Lower lobe of right lung (tissue), 2 donors: ENCODE measurements around the gene NRP2. TPM values are rescaled to one million over a fixed set of nuclear protein-coding genes. Genes with fewer than 3 reads are reported as not detected.

ENCODE experiments used
- ATAC-seq, 2 donors: fragments of 200-7000 bp; cut with Tn5 transposase; one replicate each; pipeline ENCODE4 v1.9.1; 2020 to 2022; ENCODE audit warnings: mild to moderate bottlenecking in 2 of 2, moderate library complexity in 2 of 2
- DNase-seq: peaks from one replicate; pipeline ENCODE4 v3.0.0-alpha.2; 2020
- H3K27ac ChIP-seq: fragments of 200-600 bp; one replicate; pipeline ENCODE4 v1.8.0; 2022
- H3K27me3 ChIP-seq: fragments of 200-600 bp; one replicate; pipeline ENCODE4 v1.8.0; 2022; ENCODE audit warnings: low read depth
- H3K36me3 ChIP-seq: fragments of 200-600 bp; one replicate; pipeline ENCODE4 v1.8.0; 2022; ENCODE audit warnings: mild to moderate bottlenecking
- H3K4me1 ChIP-seq: fragments of 200-600 bp; one replicate; pipeline ENCODE4 v1.8.0; 2022
- H3K4me3 ChIP-seq: fragments of 200-600 bp; one replicate; pipeline ENCODE4 v1.8.0; 2022; ENCODE audit warnings: mild to moderate bottlenecking
- H3K9me3 ChIP-seq: fragments of 200-600 bp; one replicate; pipeline ENCODE4 v1.8.0; 2022
- intact Hi-C: fragments of 100-400 bp; cut with DNase I; formaldehyde crosslinking; loops from one replicate; pipeline ENCODE4 v1.11.0; 2022
- total RNA-seq: library from RNA; stranded (reverse); fragmentation: NEBNext Ultra II Directional; extraction: Animal tissue kit (Norgen Biotek cat#: 25700); gene quantifications from one replicate; pipeline ENCODE4 v1.2.1, GENCODE V29; 2021
- TF ChIP-seq, protein P1 (sequence below): fragments of 200-600 bp; IDR thresholded peaks from one replicate; pipeline ENCODE4 v1.8.0; 2022; ENCODE audit warnings: antibody characterized with exemption, mild to moderate bottlenecking
- donor health status: DM: no; HTN: yes; CAD: no; lungs with severe emphysema.

The NRP2 gene
- total RNA-seq, 1 donor from 2014 or later, result 67.5 TPM

DNA sequence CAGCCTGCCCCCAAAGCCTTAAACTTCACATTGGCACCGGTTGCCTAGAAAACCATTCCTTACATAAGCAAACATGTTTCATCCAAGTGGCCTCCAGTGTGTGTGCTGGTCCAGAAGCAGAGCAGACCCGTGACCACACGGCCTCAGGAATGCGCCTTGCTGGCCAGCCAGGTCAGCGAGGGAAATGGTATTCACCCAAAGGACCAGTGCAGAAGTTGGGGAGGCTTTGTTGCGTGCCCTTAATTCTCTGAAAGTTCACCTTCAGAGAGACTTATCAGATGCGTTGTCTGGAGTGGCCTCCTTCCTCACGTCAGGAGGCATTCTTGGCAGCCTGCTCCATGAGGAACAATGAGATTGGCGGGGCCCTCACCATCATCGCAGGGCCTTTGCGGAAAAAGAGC, 25.9 kb downstream of the NRP2 start:
- no peaks in the 10 kb centered on the region for H3K36me3 ChIP-seq
- intact Hi-C loops, result no loop called here
- TF ChIP-seq, protein P1, sequence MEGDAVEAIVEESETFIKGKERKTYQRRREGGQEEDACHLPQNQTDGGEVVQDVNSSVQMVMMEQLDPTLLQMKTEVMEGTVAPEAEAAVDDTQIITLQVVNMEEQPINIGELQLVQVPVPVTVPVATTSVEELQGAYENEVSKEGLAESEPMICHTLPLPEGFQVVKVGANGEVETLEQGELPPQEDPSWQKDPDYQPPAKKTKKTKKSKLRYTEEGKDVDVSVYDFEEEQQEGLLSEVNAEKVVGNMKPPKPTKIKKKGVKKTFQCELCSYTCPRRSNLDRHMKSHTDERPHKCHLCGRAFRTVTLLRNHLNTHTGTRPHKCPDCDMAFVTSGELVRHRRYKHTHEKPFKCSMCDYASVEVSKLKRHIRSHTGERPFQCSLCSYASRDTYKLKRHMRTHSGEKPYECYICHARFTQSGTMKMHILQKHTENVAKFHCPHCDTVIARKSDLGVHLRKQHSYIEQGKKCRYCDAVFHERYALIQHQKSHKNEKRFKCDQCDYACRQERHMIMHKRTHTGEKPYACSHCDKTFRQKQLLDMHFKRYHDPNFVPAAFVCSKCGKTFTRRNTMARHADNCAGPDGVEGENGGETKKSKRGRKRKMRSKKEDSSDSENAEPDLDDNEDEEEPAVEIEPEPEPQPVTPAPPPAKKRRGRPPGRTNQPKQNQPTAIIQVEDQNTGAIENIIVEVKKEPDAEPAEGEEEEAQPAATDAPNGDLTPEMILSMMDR, result no peak
- H3K9me3 ChIP-seq, result no peaks in the 10 kb centered on the region
- peaks cover 57% of the 10 kb centered on the region for H3K4me1 ChIP-seq
- H3K27ac ChIP-seq, result peak overlapping the region; percentile 73
- no peak overlapping the region for H3K4me3 ChIP-seq
- ATAC-seq (peak; percentile 26 to 44), DNase-seq (no peak)
- H3K27me3 ChIP-seq, result no peaks in the 10 kb centered on the region

DNA sequence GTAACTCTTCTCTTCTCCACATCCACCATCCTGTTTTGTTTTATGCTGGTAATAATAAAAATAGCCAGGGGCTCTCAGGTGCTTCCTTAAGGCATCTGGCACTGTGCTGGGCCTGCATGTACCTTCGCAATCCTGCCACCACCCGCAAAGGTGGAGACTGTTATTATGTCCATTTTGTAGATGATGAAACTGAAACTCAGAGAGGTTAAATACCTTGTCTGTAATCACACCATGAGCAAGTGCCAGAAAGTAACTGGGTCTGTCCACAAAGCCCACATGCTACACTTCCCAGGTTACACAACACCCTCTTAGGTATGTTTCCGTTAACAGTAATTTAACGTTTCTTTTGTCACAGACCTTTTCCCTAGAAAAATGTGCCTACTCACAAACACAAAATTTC, 27.0 kb downstream of the NRP2 start:
- intact Hi-C loops, result no loop called here
- H3K4me1 ChIP-seq, result peaks cover 60% of the 10 kb centered on the region

DNA sequence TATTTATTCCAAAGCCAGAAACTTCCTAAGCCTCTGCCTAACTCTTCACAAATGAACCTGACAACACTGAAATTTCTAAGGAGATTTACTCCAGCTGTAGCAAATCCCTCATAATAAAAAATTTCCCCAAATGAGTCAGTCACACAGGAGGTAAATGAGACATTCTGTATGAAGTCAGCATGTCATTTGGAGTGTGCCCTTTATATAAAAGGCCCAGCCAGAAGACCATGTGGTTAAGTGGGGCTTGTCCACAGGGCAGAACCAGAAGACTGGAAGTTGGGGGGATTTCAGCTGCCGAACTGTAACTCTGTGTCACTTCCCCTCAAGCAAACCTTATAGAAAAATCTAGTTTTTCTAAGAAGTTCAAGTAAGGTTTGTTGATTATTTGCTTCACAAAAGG, 30.2 kb downstream of the NRP2 start:
- Histone ChIP-seq H3K36me3 (peaks cover 9% of the 10 kb centered on the region), H3K9me3 (no peaks in the 10 kb centered on the region), H3K4me3 (no peak overlapping the region), H3K27ac (no peak overlapping the region), H3K4me1 (peaks cover 48% of the 10 kb centered on the region), H3K27me3 (no peaks in the 10 kb centered on the region)
- no peak for DNase-seq
- TF ChIP-seq, protein P1, result no peak
- no peak for ATAC-seq
- intact Hi-C loops, result no loop called here

More for the DNA sequence above, 27.0 kb downstream of the NRP2 start:
- no peaks in the 10 kb centered on the region for H3K9me3 ChIP-seq
- peak in 1 of 2 donors; percentile 20 for ATAC-seq
- no peaks in the 10 kb centered on the region for H3K27me3 ChIP-seq
- TF ChIP-seq, protein P1, result no peak
- no peak for DNase-seq
- no peaks in the 10 kb centered on the region for H3K36me3 ChIP-seq
- H3K4me3 ChIP-seq, result no peak overlapping the region
- H3K27ac ChIP-seq, result no peak overlapping the region

DNA sequence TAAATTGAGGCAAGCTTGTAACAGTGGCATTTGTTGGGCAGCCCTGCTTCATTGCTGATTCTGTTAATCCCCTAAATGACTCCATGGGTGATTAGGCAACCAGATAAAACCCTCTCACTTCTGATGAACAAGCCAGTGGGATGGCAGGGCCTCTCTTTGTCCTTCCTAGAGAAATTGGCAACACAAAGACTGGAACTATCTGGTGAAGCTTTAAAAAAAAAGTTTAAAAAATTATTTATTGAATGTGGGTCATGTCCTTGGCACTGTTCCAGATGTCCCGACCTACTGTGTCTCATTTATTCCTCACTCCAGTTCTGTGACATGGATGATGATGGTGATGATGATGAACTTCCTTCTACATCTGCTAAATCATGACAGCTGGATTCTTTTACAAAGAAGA, 30.8 kb downstream of the NRP2 start:
- H3K36me3 ChIP-seq, result peaks cover 9% of the 10 kb centered on the region
- no peak for DNase-seq
- ATAC-seq, result no peak
- intact Hi-C loops, result no loop called here
- peaks cover 43% of the 10 kb centered on the region for H3K4me1 ChIP-seq
- H3K27me3 ChIP-seq, result no peaks in the 10 kb centered on the region
- H3K27ac ChIP-seq, result no peak overlapping the region
- H3K4me3 ChIP-seq, result no peak overlapping the region
- TF ChIP-seq, protein P1, result no peak
- no peaks in the 10 kb centered on the region for H3K9me3 ChIP-seq

DNA sequence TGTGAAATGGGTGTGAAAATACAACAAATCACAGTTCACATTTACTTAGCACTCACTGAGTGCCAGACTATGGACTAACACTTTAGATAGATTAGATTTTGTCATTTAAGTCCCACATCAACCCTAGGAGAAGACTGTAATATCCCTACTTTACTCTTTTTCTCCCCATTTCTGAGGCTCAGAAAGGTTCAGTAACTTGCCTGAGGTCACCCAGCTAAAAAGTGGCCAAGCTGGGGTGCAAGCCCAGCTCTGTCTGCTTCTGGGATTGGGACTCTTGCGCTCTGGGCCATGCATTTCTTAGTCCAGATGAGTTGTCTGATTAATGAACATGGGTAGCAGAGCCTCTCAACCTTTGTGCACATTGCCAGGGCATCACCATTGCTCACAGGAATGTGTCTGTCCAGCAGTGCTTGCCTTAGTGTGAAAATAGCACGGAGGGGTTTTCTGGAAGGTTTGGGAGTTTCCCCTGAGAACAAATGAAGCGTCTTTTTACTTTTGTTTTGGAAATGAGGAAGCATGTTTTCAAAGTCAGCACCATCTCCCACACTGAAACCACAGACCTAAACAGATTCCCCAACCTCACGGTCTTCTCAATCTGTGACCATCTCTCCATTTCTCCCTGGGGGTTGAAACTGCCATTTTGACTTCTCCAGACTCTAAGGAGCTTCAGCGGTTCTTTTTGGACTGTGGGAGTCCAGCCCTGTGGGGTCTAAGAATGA, 31.9 kb downstream of the NRP2 start:
- DNase-seq (no peak), ATAC-seq (peak in 1 of 2 donors; percentile 61)
- TF ChIP-seq, protein P1, result no peak
- intact Hi-C loops, result no loop called here
- Histone ChIP-seq H3K27me3 (no peaks in the 10 kb centered on the region), H3K4me3 (no peak overlapping the region), H3K27ac (peak overlapping the region; percentile 43), H3K36me3 (peaks cover 9% of the 10 kb centered on the region), H3K9me3 (no peaks in the 10 kb centered on the region), H3K4me1 (peaks cover 43% of the 10 kb centered on the region)
